Measurements from ENCODE around the gene XYLT2.

GRCh38 chr17:50352693-50353599, 7.0 kb downstream of the XYLT2 start:
- no peak for TF ChIP-seq CTCF (IDR thresholded peaks at IDR 0.05)
- TF ChIP-seq EZH2 (IDR thresholded peaks at IDR 0.05), result no peak
- TF ChIP-seq EZH2phosphoT487 (IDR thresholded peaks at IDR 0.05), result no peak
